Duodenal mucosa (tissue), 2 donors: ENCODE results near the gene OR2M7.
"Not testable (repeated sequence)": the region's sequence is repeated elsewhere in the genome, so short reads cannot be mapped to it uniquely, and the experiment has no call there.

Source experiments
- H3K27ac ChIP-seq: one replicate; pipeline ENCODE4 v1.7.0; 2013; ENCODE audit warnings: low read depth, low read length
- H3K27me3 ChIP-seq, 2 donors: one replicate each; pipeline ENCODE4 v1.7.0; 2013; ENCODE audit warnings: low read length in 2 of 2, control low read depth in 1 of 2; ENCODE audit not compliant: insufficient read depth in 2 of 2, control insufficient read depth in 1 of 2
- H3K36me3 ChIP-seq, 2 donors: one replicate each; pipeline ENCODE4 v1.7.0; 2013; ENCODE audit warnings: low read length in 2 of 2, control low read depth in 1 of 2; ENCODE audit not compliant: insufficient read depth in 2 of 2, control insufficient read depth in 1 of 2
- H3K4me1 ChIP-seq, 2 donors: one replicate each; pipeline ENCODE4 v1.7.0; 2013; ENCODE audit warnings: low read length in 2 of 2, control low read depth in 1 of 2; ENCODE audit not compliant: insufficient read depth in 2 of 2, control insufficient read depth in 1 of 2
- H3K4me3 ChIP-seq, 2 donors: one replicate each; pipeline ENCODE4 v1.7.0; 2013; ENCODE audit warnings: low read length in 2 of 2, low read depth in 1 of 2
- H3K9ac ChIP-seq, 2 donors: one replicate each; pipeline ENCODE4 v1.7.0; 2013; ENCODE audit warnings: low read length in 2 of 2, low read depth in 1 of 2
- H3K9me3 ChIP-seq, 2 donors: one replicate each; pipeline ENCODE4 v1.7.0; 2013; ENCODE audit warnings: low read length in 2 of 2, control low read depth in 1 of 2; ENCODE audit not compliant: control insufficient read depth in 1 of 2

The OR2M7 gene

DNA sequence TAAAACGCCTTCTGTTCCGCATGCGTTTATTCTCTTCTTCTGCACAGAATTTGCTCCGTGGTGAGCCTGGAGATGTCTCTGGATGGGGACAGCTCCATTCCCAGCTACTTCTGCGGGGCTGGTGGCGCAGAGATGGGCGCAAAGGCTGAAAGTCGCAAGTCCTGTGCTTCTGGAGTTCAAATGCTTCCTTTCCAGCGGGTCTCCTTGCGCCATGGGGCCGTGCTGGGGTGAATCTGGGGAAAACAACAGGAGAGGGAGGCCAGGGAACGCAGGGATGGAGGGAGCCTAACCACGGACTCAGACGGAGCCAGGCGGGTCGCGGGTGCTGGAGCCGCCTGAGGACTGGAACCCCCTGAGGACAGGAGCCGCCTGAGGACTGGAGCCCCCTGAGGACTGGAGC is 18.3 kb downstream of the OR2M7 start:
- Histone ChIP-seq H3K36me3 (no peaks in the 10 kb centered on the region), H3K27me3 (no peaks in the 10 kb centered on the region), H3K27ac (no peak overlapping the region), H3K9ac (no peak overlapping the region), H3K4me1 (no peaks in the 10 kb centered on the region), H3K9me3 (no peaks in the 10 kb centered on the region), H3K4me3 (no peak overlapping the region)

DNA sequence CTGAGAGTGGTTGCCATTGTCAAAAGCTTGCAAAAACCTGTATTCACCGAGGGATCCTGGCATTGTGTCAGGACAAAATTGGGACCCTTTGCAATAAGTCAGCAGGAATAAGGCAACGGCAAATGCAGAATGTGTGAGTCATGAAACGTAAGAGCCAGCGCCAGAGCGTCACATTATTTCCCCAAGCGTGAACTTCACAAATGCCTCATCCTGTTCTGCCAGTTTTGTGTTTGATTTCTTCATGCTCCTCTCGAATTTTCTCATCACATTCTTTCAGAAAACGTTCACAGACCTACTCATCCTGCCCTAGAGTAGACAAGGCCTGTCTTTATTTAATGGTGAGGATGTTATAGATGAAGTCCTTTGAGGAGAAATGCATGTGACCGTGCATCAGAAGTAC is 18.7 kb downstream of the OR2M7 start:
- not testable (repeated sequence) for H3K4me3 ChIP-seq, H3K27ac ChIP-seq, H3K36me3 ChIP-seq, H3K9me3 ChIP-seq, H3K9ac ChIP-seq, H3K27me3 ChIP-seq, H3K4me1 ChIP-seq

DNA sequence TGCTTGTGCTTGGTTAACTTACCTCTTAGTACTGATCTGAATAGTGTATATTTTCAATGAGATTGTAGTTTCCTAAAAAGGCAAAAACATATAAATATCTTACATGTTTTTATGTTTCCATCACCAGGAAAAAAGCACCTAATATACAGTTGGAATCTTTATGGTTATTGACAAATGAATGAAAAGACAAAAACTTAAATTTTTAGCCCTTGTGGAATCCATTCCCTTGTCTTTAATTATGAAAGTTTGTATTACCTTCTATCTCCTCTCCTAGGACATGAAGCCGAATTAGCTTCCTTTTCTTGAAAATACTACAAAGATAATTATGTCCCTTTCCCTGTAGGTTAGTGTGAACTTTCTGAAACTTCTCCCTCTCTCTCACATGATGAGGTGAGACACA is 21.0 kb downstream of the OR2M7 start, which contains the start of gene OR2T12:
Gene OR2T12, minus strand, starts transcription at position 101 of the 400 bp plus-strand sequence. CDS start 7,846 bp downstream, outside the sequence.
- Histone ChIP-seq H3K27ac (no peak within 1 kb of the TSS), H3K4me3 (no peak within 1 kb of the TSS), H3K36me3 (no peaks in the 10 kb centered on the region), H3K27me3 (no peaks in the 10 kb centered on the region), H3K9me3 (peaks cover 0 to 8% of the 10 kb centered on the region in 2 donors), H3K9ac (no peak within 1 kb of the TSS), H3K4me1 (no peaks in the 10 kb centered on the region)

DNA sequence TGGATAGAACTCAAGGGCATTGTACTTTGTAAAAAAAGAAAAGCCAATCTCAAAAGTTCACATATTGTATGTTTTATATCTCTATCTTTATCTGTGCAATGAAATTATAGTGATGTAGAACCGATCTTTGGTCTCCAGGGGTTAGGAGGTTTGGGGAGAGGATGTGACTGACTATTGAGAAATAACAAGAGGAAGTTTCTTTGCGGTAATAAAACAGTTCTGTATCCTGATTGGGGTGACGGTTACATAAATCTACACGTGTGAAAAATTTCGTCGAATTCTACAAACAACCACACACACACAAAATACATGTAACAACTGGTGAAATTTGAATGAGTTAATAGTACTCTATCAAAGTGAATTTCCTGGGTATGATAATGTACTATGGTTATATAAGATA is 36.0 kb downstream of the OR2M7 start:
- H3K36me3 ChIP-seq, result no peaks in the 10 kb centered on the region
- no peaks in the 10 kb centered on the region for H3K4me1 ChIP-seq
- no peaks in the 10 kb centered on the region for H3K27me3 ChIP-seq
- no peak overlapping the region for H3K27ac ChIP-seq
- H3K4me3 ChIP-seq, result no peak overlapping the region
- no peak overlapping the region for H3K9ac ChIP-seq
- H3K9me3 ChIP-seq, result peaks cover 5 to 7% of the 10 kb centered on the region in 2 donors

DNA sequence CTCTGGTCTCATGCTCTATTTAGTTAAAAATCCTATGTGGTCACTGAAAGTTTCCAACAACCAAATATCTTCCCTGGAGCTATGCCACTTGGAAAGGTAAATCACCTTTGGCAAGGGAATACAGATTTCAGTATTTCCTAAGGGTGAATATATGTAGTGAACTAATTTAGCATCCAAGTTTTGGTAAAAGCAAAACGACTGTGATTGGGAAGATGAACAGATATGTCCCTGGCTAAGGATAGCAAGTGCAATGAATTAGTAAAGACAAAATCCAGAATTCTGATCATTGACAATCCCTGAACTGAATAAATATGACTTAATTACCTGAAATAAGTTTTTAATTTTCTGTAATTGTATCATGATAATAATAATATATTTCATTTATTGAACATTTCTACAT is 46.5 kb downstream of the OR2M7 start, which contains the start of gene OR2T33:
Gene OR2T33, minus strand, starts transcription at position 101 of the 400 bp plus-strand sequence. CDS start 4,162 bp downstream, outside the sequence.
- Histone ChIP-seq H3K4me1 (no peaks in the 10 kb centered on the region), H3K4me3 (no peak within 1 kb of the TSS), H3K27ac (no peak within 1 kb of the TSS), H3K9ac (no peak within 1 kb of the TSS), H3K27me3 (no peaks in the 10 kb centered on the region), H3K9me3 (peaks cover 0 to 4% of the 10 kb centered on the region in 2 donors), H3K36me3 (no peaks in the 10 kb centered on the region)
